Measurements from ENCODE around the gene ZFAND2B.

GRCh38 chr2:219206328-219207133, at the start of gene ZFAND2B:
- no peak; a peak in 1 of 6 replicates for TF ChIP-seq CTCF (IDR thresholded peaks at IDR 0.05 in 2 of 3, conservative IDR thresholded peaks at IDR 0.05 in 1 of 3; ENCODE audit: borderline replicate concordance in 1 of 3, insufficient read depth in 1 of 3, low read depth in 2 of 3, low read length in 2 of 3)
- TF ChIP-seq REST (IDR thresholded peaks at IDR 0.05; ENCODE audit: low read depth), result no peak
- TF ChIP-seq RAD21 (IDR thresholded peaks at IDR 0.05; ENCODE audit: low read depth), result no peak
- TF ChIP-seq SRF (IDR thresholded peaks at IDR 0.05; ENCODE audit: low read depth), result no peak
- no peak for TF ChIP-seq EZH2phosphoT487 (IDR thresholded peaks at IDR 0.05; ENCODE audit: borderline replicate concordance)
- TF ChIP-seq JUND (IDR thresholded peaks at IDR 0.05), result no peak
- no peak for TF ChIP-seq EZH2 (IDR thresholded peaks at IDR 0.05)
- peak; percentile 35 for TF ChIP-seq TCF7L2 (IDR thresholded peaks at IDR 0.05; ENCODE audit: borderline replicate concordance, extremely low read depth, insufficient read depth, insufficient read length)
- TF ChIP-seq ZFX (IDR thresholded peaks at IDR 0.05), result no peak
- TF ChIP-seq MAX (IDR thresholded peaks at IDR 0.05), result peak; percentile 70
- TF ChIP-seq POLR2A (IDR thresholded peaks at IDR 0.05; ENCODE audit: borderline replicate concordance, extremely low read depth, insufficient read depth, insufficient read length), result peak; percentile 94
- TF ChIP-seq ATF3 (IDR thresholded peaks at IDR 0.05), result no peak
